Mesenchymal stem cell (in vitro differentiated cells and primary cell): ENCODE measurements around the gene RYR1.
"Not testable (repeated sequence)": the region's sequence is repeated elsewhere in the genome, so short reads cannot be mapped to it uniquely, and the experiment has no call there.

Source experiments
- DNase-seq: peaks from one replicate; pipeline ENCODE4 v3.0.0-alpha.2; 2013
- H2AFZ ChIP-seq: one replicate; pipeline ENCODE4 v1.6.1; 2013; ENCODE audit warnings: low read depth, mild to moderate bottlenecking, control low read depth, inconsistent platforms, low read length, moderate library complexity
- H2AK5ac ChIP-seq: 2 replicates; pipeline ENCODE4 v1.6.1; 2013; ENCODE audit warnings: low read length, moderate library complexity, mild to moderate bottlenecking, inconsistent platforms; ENCODE audit not compliant: severe bottlenecking
- H2BK120ac ChIP-seq: one replicate; pipeline ENCODE4 v1.6.1; 2013; ENCODE audit warnings: low read depth, mild to moderate bottlenecking, inconsistent platforms, low read length, moderate library complexity
- H2BK12ac ChIP-seq, 2 experiments: one replicate each; pipeline ENCODE4 v1.6.1; 2013; ENCODE audit warnings: inconsistent platforms in 2 of 2, low read length in 2 of 2, mild to moderate bottlenecking in 2 of 2, moderate library complexity in 2 of 2, control low read depth in 1 of 2
- H2BK15ac ChIP-seq: one replicate; pipeline ENCODE4 v1.6.1; 2013; ENCODE audit warnings: mild to moderate bottlenecking, low read depth, inconsistent platforms; ENCODE audit not compliant: poor library complexity, severe bottlenecking
- H2BK5ac ChIP-seq: 2 replicates; pipeline ENCODE4 v1.6.1; 2013; ENCODE audit warnings: low read depth, mild to moderate bottlenecking, low read length, control low read depth, inconsistent platforms; ENCODE audit not compliant: poor library complexity, severe bottlenecking
- H3K14ac ChIP-seq, 2 experiments: one replicate each; pipeline ENCODE4 v1.6.1; 2013; ENCODE audit warnings: inconsistent platforms in 2 of 2, low read length in 2 of 2, control low read depth in 1 of 2, mild to moderate bottlenecking in 1 of 2, moderate library complexity in 1 of 2
- H3K18ac ChIP-seq, 2 experiments: one replicate each; pipeline ENCODE4 v1.6.1; 2013; ENCODE audit warnings: inconsistent platforms in 2 of 2, low read length in 2 of 2, control low read depth in 1 of 2, low read depth in 1 of 2, mild to moderate bottlenecking in 1 of 2
- H3K23ac ChIP-seq, 2 experiments: one replicate each; pipeline ENCODE4 v1.6.1; 2013; ENCODE audit warnings: inconsistent platforms in 2 of 2, low read length in 2 of 2, mild to moderate bottlenecking in 2 of 2, moderate library complexity in 2 of 2, control low read depth in 1 of 2
- H3K27ac ChIP-seq: 2 replicates; pipeline ENCODE4 v1.5.1; 2013; ENCODE audit warnings: mild to moderate bottlenecking, moderate library complexity, low read length, control low read depth, inconsistent platforms; ENCODE audit not compliant: poor library complexity, severe bottlenecking
- H3K27me3 ChIP-seq, 2 experiments: 2 replicates each; pipeline versions ENCODE4 v1.6.1 to v1.7.0; 2013; ENCODE audit warnings: low read length in 2 of 2, mild to moderate bottlenecking in 2 of 2, moderate library complexity in 2 of 2, control low read depth in 1 of 2, inconsistent platforms in 1 of 2; ENCODE audit not compliant: control insufficient read depth in 1 of 2, insufficient read depth in 1 of 2
- H3K36me3 ChIP-seq, 2 experiments: 2 replicates each; pipeline versions ENCODE4 v1.6.1 to v1.7.0; 2013; ENCODE audit warnings: low read length in 2 of 2, control low read depth in 1 of 2, inconsistent platforms in 1 of 2, low read depth in 1 of 2, mild to moderate bottlenecking in 1 of 2; ENCODE audit not compliant: insufficient read depth in 2 of 2, control insufficient read depth in 1 of 2
- H3K4ac ChIP-seq, 2 experiments: one replicate each; pipeline ENCODE4 v1.6.1; 2013; ENCODE audit warnings: inconsistent platforms in 2 of 2, low read length in 2 of 2, mild to moderate bottlenecking in 2 of 2, moderate library complexity in 2 of 2, control low read depth in 1 of 2, low read depth in 1 of 2
- H3K4me1 ChIP-seq: 2 replicates; pipeline ENCODE4 v1.6.1; 2013; ENCODE audit warnings: low read depth, low read length, control low read depth; ENCODE audit not compliant: control insufficient read depth, insufficient read depth
- H3K4me2 ChIP-seq: 2 replicates; pipeline ENCODE4 v1.6.1; 2013; ENCODE audit warnings: low read length, mild to moderate bottlenecking, inconsistent platforms; ENCODE audit not compliant: poor library complexity, severe bottlenecking
- H3K4me3 ChIP-seq, 2 experiments: 2 replicates each; pipeline versions ENCODE4 v1.5.1 to v1.7.0; 2013; ENCODE audit warnings: low read length in 2 of 2, mild to moderate bottlenecking in 2 of 2, control low read depth in 1 of 2, low read depth in 1 of 2; ENCODE audit not compliant: insufficient read depth in 1 of 2
- H3K79me1 ChIP-seq: replicated peaks from 2 replicates; pipeline ENCODE4 v1.6.1; 2013; ENCODE audit warnings: mild to moderate bottlenecking, control low read depth, low read length, inconsistent platforms; ENCODE audit not compliant: poor library complexity, severe bottlenecking
- H3K9ac ChIP-seq: 2 replicates; pipeline ENCODE4 v1.7.0; 2013; ENCODE audit warnings: mild to moderate bottlenecking, low read length, moderate library complexity
- H3K9me3 ChIP-seq: 2 replicates; pipeline ENCODE4 v1.7.0; 2013; ENCODE audit warnings: mild to moderate bottlenecking, low read length; ENCODE audit not compliant: control insufficient read depth
- H4K8ac ChIP-seq: one replicate; pipeline ENCODE4 v1.6.1; 2013; ENCODE audit warnings: inconsistent platforms, mild to moderate bottlenecking, low read length, moderate library complexity
- H4K91ac ChIP-seq: one replicate; pipeline ENCODE4 v1.6.1; 2013; ENCODE audit warnings: mild to moderate bottlenecking, low read length, inconsistent platforms
- WGBS: methylation state at CpG from one replicate; pipeline ENCODE4 v1.1.7; 2013; ENCODE audit warnings: mixed read lengths; 5-methylcytosine and 5-hydroxymethylcytosine counted together

Gene RYR1

GRCh38 chr19:38492181-38492813 is 58.8 kb downstream of the RYR1 start:
- Histone ChIP-seq H3K27me3 (peaks cover 0 to 3% of the 10 kb centered on the region in 2 experiments), H2BK5ac (no peak overlapping the region), H3K23ac (no peak overlapping the region), H2BK120ac (no peak overlapping the region), H3K79me1 (no peaks in the 10 kb centered on the region), H2BK12ac (no peak overlapping the region), H2BK15ac (no peak overlapping the region), H3K18ac (no peak overlapping the region), H4K8ac (no peak overlapping the region), H3K4me1 (no peaks in the 10 kb centered on the region), H4K91ac (no peak overlapping the region), H3K4me3 (no peak overlapping the region), H3K4me2 (no peak overlapping the region), H2AK5ac (no peak overlapping the region), H3K4ac (no peak overlapping the region), H3K9ac (no peak overlapping the region), H3K36me3 (no peaks in the 10 kb centered on the region), H2AFZ (no peak overlapping the region), H3K9me3 (peaks cover 13% of the 10 kb centered on the region), H3K27ac (no peak overlapping the region), H3K14ac (no peak overlapping the region)
- WGBS = 84% methylated on average over 7 of the region's 9 CpGs
- DNase-seq = no peak

DNA sequence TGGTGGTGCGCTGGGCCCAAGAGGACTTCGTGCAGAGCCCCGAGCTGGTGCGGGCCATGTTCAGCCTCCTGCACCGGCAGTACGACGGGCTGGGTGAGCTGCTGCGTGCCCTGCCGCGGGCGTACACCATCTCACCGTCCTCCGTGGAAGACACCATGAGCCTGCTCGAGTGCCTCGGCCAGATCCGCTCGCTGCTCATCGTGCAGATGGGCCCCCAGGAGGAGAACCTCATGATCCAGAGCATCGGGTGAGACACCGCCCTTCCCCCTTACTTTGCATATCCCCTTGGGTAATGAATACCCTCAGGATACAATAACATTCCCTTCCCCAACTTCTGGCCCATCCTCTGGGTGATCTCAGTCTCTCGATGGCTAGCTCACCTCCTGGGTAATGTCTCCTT is 60.9 kb downstream of the RYR1 start:
- Histone ChIP-seq H3K4me1 (no peaks in the 10 kb centered on the region), H3K9me3 (peaks cover 13% of the 10 kb centered on the region), H2BK5ac (no peak overlapping the region), H2AK5ac (no peak overlapping the region), H3K4me3 (no peak overlapping the region), H4K8ac (no peak overlapping the region), H3K27ac (no peak overlapping the region), H3K4ac (no peak overlapping the region), H3K23ac (no peak overlapping the region), H3K4me2 (no peak overlapping the region), H2BK12ac (no peak overlapping the region), H3K79me1 (no peaks in the 10 kb centered on the region), H3K18ac (no peak overlapping the region), H3K36me3 (no peaks in the 10 kb centered on the region), H4K91ac (no peak overlapping the region), H3K27me3 (peaks cover 0 to 14% of the 10 kb centered on the region in 2 experiments), H3K9ac (no peak overlapping the region), H2AFZ (no peak overlapping the region), H2BK15ac (no peak overlapping the region), H3K14ac (no peak overlapping the region), H2BK120ac (no peak overlapping the region)
- no peak for DNase-seq
- 85% methylated on average over 21 of the region's 21 CpGs for WGBS

- H2BK12ac ChIP-seq, H3K9ac ChIP-seq, H3K4me3 ChIP-seq, H3K14ac ChIP-seq, H4K8ac ChIP-seq, H2AFZ ChIP-seq, DNase-seq, H3K23ac ChIP-seq, H3K4me1 ChIP-seq, H3K79me1 ChIP-seq, H3K27ac ChIP-seq, H3K4me2 ChIP-seq, H3K36me3 ChIP-seq, H3K9me3 ChIP-seq, H3K18ac ChIP-seq, H4K91ac ChIP-seq, H2BK15ac ChIP-seq, H2BK5ac ChIP-seq, H3K4ac ChIP-seq, H2BK120ac ChIP-seq, H2AK5ac ChIP-seq: not testable (repeated sequence)
- 94% methylated on average over 1 of the region's 2 CpGs for WGBS
- H3K27me3 ChIP-seq = peaks cover 0 to 14% of the 10 kb centered on the region in 2 experiments
Observed at GRCh38 chr19:38495375-38495774, 61.9 kb downstream of the RYR1 start.

- Histone ChIP-seq H2AK5ac (no peak overlapping the region), H3K9me3 (no peaks in the 10 kb centered on the region), H4K8ac (no peak overlapping the region), H2BK5ac (no peak overlapping the region), H3K18ac (no peak overlapping the region), H3K23ac (no peak overlapping the region), H2BK15ac (no peak overlapping the region), H3K4me1 (no peaks in the 10 kb centered on the region), H3K27me3 (peaks cover 0 to 14% of the 10 kb centered on the region in 2 experiments), H3K14ac (no peak overlapping the region), H2BK12ac (no peak overlapping the region), H3K4me3 (no peak overlapping the region), H3K79me1 (no peaks in the 10 kb centered on the region), H2BK120ac (no peak overlapping the region), H3K9ac (no peak overlapping the region), H4K91ac (no peak overlapping the region), H2AFZ (no peak overlapping the region), H3K36me3 (no peaks in the 10 kb centered on the region), H3K27ac (no peak overlapping the region), H3K4ac (no peak overlapping the region), H3K4me2 (no peak overlapping the region)
- no peak for DNase-seq
- 94% methylated on average over 17 of the region's 17 CpGs for WGBS
Observed at GRCh38 chr19:38496116-38496515, 62.6 kb downstream of the RYR1 start.
